Ovary (tissue), 3 donors: ENCODE results near the gene RALGAPB.

Source experiments
- CTCF ChIP-seq, 3 donors: fragments of 450-650 bp in 2 of 3; fragments of 200-600 bp in 1 of 3; IDR thresholded peaks; one replicate each; pipeline versions ENCODE4 v1.5.1 to v1.8.0; 2016 to 2022; ENCODE audit warnings: antibody characterized with exemption in 3 of 3, mild to moderate bottlenecking in 1 of 3
- EP300 ChIP-seq: sonication (generic); formaldehyde crosslinking; IDR thresholded peaks from one replicate; pipeline ENCODE4 v1.6.1; 2017; ENCODE audit warnings: antibody characterized with exemption
- POLR2A ChIP-seq: fragments of 450-650 bp; IDR thresholded peaks from one replicate; pipeline ENCODE4 v1.6.1; 2017; ENCODE audit warnings: antibody characterized with exemption, mild to moderate bottlenecking, moderate library complexity
- donor health status: DM: no; HTN: no; CAD: no.

- TF ChIP-seq CTCF (IDR thresholded peaks at IDR 0.05): no peak
- TF ChIP-seq POLR2A: no peak
- no peak for TF ChIP-seq EP300
Measured at GRCh38 chr20:38583306-38583705, 110.7 kb downstream of the RALGAPB start.
